SK-N-SH (cell line): ENCODE measurements around the gene ST3GAL2. TPM values are rescaled to one million over a fixed set of nuclear protein-coding genes. Genes with fewer than 3 reads are reported as not detected.

Experiments
- CTCF ChIA-PET: fragments of 300-600, 350-600 bp; formaldehyde crosslinking; extraction: SDS; loops from one replicate; lab custom pipeline; 2021; lab: Yijun Ruan, JAX
- POLR2A ChIA-PET: fragments of 350-600 bp; sonication (Branson Sonifier 250); formaldehyde crosslinking; extraction: SDS; loops from one replicate; lab custom pipeline; 2020; ENCODE audit warnings: antibody characterized with exemption, inconsistent platforms; lab: Yijun Ruan, JAX
- DNase-seq: peaks from one replicate; pipeline ENCODE4 v3.0.0; 2012
- H2AFZ ChIP-seq: fragments of 200-600 bp; sonication (generic); 2 replicates; pipeline ENCODE4 v1.8.1; 2016; ENCODE audit warnings: antibody characterized with exemption, mild to moderate bottlenecking, low read depth
- H3F3A ChIP-seq: fragments of 200-600 bp; sonication (generic); replicated peaks from 2 replicates; pipeline ENCODE3; 2016; ENCODE audit warnings: antibody characterized with exemption, mild to moderate bottlenecking; ENCODE audit not compliant: insufficient read depth
- H3K27ac ChIP-seq, 2 experiments: fragments of 200-500 bp in 1 of 2; fragments of 200-600 bp in 1 of 2; sonication (Bioruptor generic) in 1 of 2; sonication (generic), shearing (Covaris generic) in 1 of 2; 2 replicates each; pipeline versions ENCODE4 v1.5.1 to v1.6.1; 2014 to 2016; ENCODE audit warnings: low read depth in 2 of 2, inconsistent platforms in 1 of 2, low read length in 1 of 2, mild to moderate bottlenecking in 1 of 2, mixed read lengths in 1 of 2
- H3K27me3 ChIP-seq: fragments of 200-600 bp; sonication (generic), shearing (Covaris generic); 2 replicates; pipeline ENCODE4 v1.6.1; 2016; ENCODE audit warnings: mixed run types; ENCODE audit not compliant: insufficient read depth
- H3K36me3 ChIP-seq, 2 experiments: fragments of 200-500 bp in 1 of 2; fragments of 200-600 bp in 1 of 2; sonication (Bioruptor generic) in 1 of 2; sonication (generic) in 1 of 2; replicated peaks in 1 of 2; 2 replicates each; pipeline versions ENCODE3 to v1.5.1; 2014 to 2016; ENCODE audit warnings: low read length in 1 of 2, mild to moderate bottlenecking in 1 of 2; ENCODE audit not compliant: insufficient read depth in 2 of 2, control insufficient read depth in 1 of 2
- H3K4me1 ChIP-seq, 2 experiments: fragments of 200-500 bp in 1 of 2; fragments of 200-600 bp in 1 of 2; sonication (Bioruptor generic) in 1 of 2; sonication (generic), shearing (Covaris generic) in 1 of 2; 2 replicates each; pipeline versions ENCODE4 v1.5.1 to v1.6.1; 2014 to 2016; ENCODE audit warnings: low read depth in 1 of 2, low read length in 1 of 2, mixed run types in 1 of 2; ENCODE audit not compliant: insufficient read depth in 2 of 2, control insufficient read depth in 1 of 2
- H3K4me2 ChIP-seq: fragments of 200-600 bp; sonication (generic), shearing (Covaris generic); 2 replicates; pipeline ENCODE4 v1.6.1; 2017; ENCODE audit warnings: mixed run types
- H3K4me3 ChIP-seq, 2 experiments: fragments of 200-500 bp in 1 of 2; fragments of 200-600 bp in 1 of 2; sonication (Bioruptor generic) in 1 of 2; sonication (generic), shearing (Covaris generic) in 1 of 2; 2 replicates each; pipeline versions ENCODE4 v1.5.1 to v1.8.1; 2014 to 2016; ENCODE audit warnings: low read depth in 2 of 2, inconsistent platforms in 1 of 2, low read length in 1 of 2, mild to moderate bottlenecking in 1 of 2, mixed read lengths in 1 of 2, moderate library complexity in 1 of 2
- H3K79me2 ChIP-seq: fragments of 200-600 bp; sonication (generic); 2 replicates; pipeline ENCODE4 v1.8.1; 2017; ENCODE audit warnings: mild to moderate bottlenecking; ENCODE audit not compliant: insufficient read depth
- H3K9ac ChIP-seq: fragments of 200-600 bp; sonication (generic); 2 replicates; pipeline ENCODE4 v1.6.1; 2017; ENCODE audit warnings: mixed run types
- H3K9me2 ChIP-seq: fragments of 200-600 bp; sonication (generic); 2 replicates; pipeline ENCODE4 v1.6.1; 2017; ENCODE audit warnings: mixed run types
- H3K9me3 ChIP-seq: fragments of 200-600 bp; sonication (generic); 2 replicates; pipeline ENCODE4 v1.6.1; 2017; ENCODE audit warnings: mixed run types, mild to moderate bottlenecking, moderate library complexity
- H4K20me1 ChIP-seq: fragments of 200-600 bp; sonication (generic); 2 replicates; pipeline ENCODE4 v1.6.1; 2017; ENCODE audit warnings: mild to moderate bottlenecking, mixed run types; ENCODE audit not compliant: insufficient read depth
- CTCF ChIP-seq: fragments of 200-600 bp; sonication (generic); IDR thresholded peaks from 2 replicates; pipeline ENCODE4 v1.6.1; 2017; ENCODE audit warnings: antibody characterized with exemption, mild to moderate bottlenecking, moderate library complexity
- EP300 ChIP-seq, 2 experiments: IDR thresholded peaks; 2 replicates each; pipeline versions ENCODE4 v1.4.0 to v1.6.1; 2012; ENCODE audit warnings: borderline replicate concordance in 1 of 2, low read depth in 1 of 2, low read length in 1 of 2
- EZH2phosphoT487 ChIP-seq: fragments of 200-600 bp; sonication (generic); IDR thresholded peaks from 2 replicates; pipeline ENCODE4 v1.6.1; 2017; ENCODE audit warnings: low read depth, mixed run types, mild to moderate bottlenecking, antibody characterized with exemption, moderate library complexity, borderline replicate concordance
- FOSL2 ChIP-seq: IDR thresholded peaks from 2 replicates; pipeline ENCODE4 v1.4.0; 2012; ENCODE audit warnings: low read depth, mild to moderate bottlenecking, moderate library complexity, borderline replicate concordance
- FOXJ3 ChIP-seq: sonication (generic); formaldehyde crosslinking; IDR thresholded peaks from 2 replicates; pipeline ENCODE4 v1.5.1; 2020; ENCODE audit warnings: mild to moderate bottlenecking, missing genetic modification reagents
- FOXM1 ChIP-seq: IDR thresholded peaks from 2 replicates; pipeline ENCODE4 v1.4.0; 2012; ENCODE audit warnings: low read depth, mild to moderate bottlenecking
- MEF2A ChIP-seq: IDR thresholded peaks from 2 replicates; pipeline ENCODE4 v1.4.0; 2012; ENCODE audit warnings: low read depth, borderline replicate concordance
- MXI1 ChIP-seq: IDR thresholded peaks from 2 replicates; pipeline ENCODE4 v1.6.1; 2012; ENCODE audit warnings: mild to moderate bottlenecking, low read depth, low read length, improper control_type of control experiment
- NFIC ChIP-seq: IDR thresholded peaks from 2 replicates; pipeline ENCODE4 v1.4.0; 2012; ENCODE audit warnings: borderline replicate concordance
- NRF1 ChIP-seq: IDR thresholded peaks from 2 replicates; pipeline ENCODE4 v1.6.1; 2012; ENCODE audit warnings: low read depth, mild to moderate bottlenecking, low read length
- POLR2AphosphoS5 ChIP-seq: IDR thresholded peaks from 2 replicates; pipeline ENCODE4 v1.6.1; 2012; ENCODE audit warnings: low read depth, low read length
- RAD21 ChIP-seq: IDR thresholded peaks from 2 replicates; pipeline ENCODE4 v1.6.1; 2012; ENCODE audit warnings: mild to moderate bottlenecking, low read length
- SMC3 ChIP-seq: IDR thresholded peaks from 2 replicates; pipeline ENCODE4 v1.6.1; 2012; ENCODE audit warnings: low read depth, low read length, improper control_type of control experiment
- TCF12 ChIP-seq: IDR thresholded peaks from 2 replicates; pipeline ENCODE4 v1.4.0; 2012
- TEAD4 ChIP-seq: IDR thresholded peaks from 2 replicates; pipeline ENCODE4 v1.4.0; 2012; ENCODE audit warnings: mild to moderate bottlenecking, borderline replicate concordance; ENCODE audit not compliant: insufficient read depth
- USF1 ChIP-seq: IDR thresholded peaks from 2 replicates; pipeline ENCODE4 v1.4.0; 2012; ENCODE audit warnings: low read depth, borderline replicate concordance
- USF2 ChIP-seq: fragments of 150-350 bp; IDR thresholded peaks from 2 replicates; pipeline ENCODE4 v1.6.1; 2017; ENCODE audit warnings: antibody characterized with exemption, low read length, low read depth, borderline replicate concordance
- YY1 ChIP-seq: IDR thresholded peaks from 2 replicates; pipeline ENCODE4 v1.4.0; 2012; ENCODE audit warnings: low read depth, mild to moderate bottlenecking
- WGBS: methylation state at CpG from one replicate; pipeline ENCODE4 v1.1.6; 2017; ENCODE audit warnings: low lambda C conversion rate; 5-methylcytosine and 5-hydroxymethylcytosine counted together
- polyA plus RNA-seq, 3 experiments: library from polyadenylated mRNA; depleted of rRNA; stranded (reverse); fragments of >200 nt; gene quantifications; 2 replicates each; pipeline ENCODE4 v1.2.3, GENCODE V29; 2012

ST3GAL2 gene
- polyA plus RNA-seq, 1 of the 3 experiments (the other 2 are of a cell fraction), result 19.9 TPM

GRCh38 chr16:70398177-70398743 lies 40.6 kb downstream of the ST3GAL2 start:
- Histone ChIP-seq H4K20me1 (peaks cover 5% of the 10 kb centered on the region; the same call in 1 of the 2 replicates), H3K4me1 (peaks cover 0 to 15% of the 10 kb centered on the region in 2 experiments; a peak in 1 of 4 replicates), H3K4me3 (no peak overlapping the region), H3K4me2 (no peak overlapping the region), H3K27me3 (no peaks in the 10 kb centered on the region), H2AFZ (no peak overlapping the region), H3K36me3 (peaks cover 19% of the 10 kb centered on the region in 2 experiments), H3K79me2 (peaks cover 26% of the 10 kb centered on the region), H3K9me3 (no peaks in the 10 kb centered on the region), H3K27ac (no peak overlapping the region), H3K9me2 (no peaks in the 10 kb centered on the region), H3K9ac (no peak overlapping the region)
- CTCF ChIA-PET, result interaction anchor here (2.6 kb wide), 1 partner anchor 56 kb away, joined by 8 read pairs; the partner anchor contains the start of gene FCSK
- WGBS, result over 99% methylated on average over 18 of the region's 30 CpGs
- POLR2A ChIA-PET, result no interaction called here
- TF ChIP-seq POLR2AphosphoS5 (no peak), MXI1 (no peak), FOXM1 (no peak), NFIC (no peak), SMC3 (no peak), EZH2phosphoT487 (no peak), MEF2A (no peak), TEAD4 (no peak), YY1 (no peak), USF2 (no peak), FOXJ3 (CRISPR knock-in tag) (no peak), FOSL2 (no peak), RAD21 (no peak), NRF1 (no peak), EP300 (IDR thresholded peaks at IDR 0.05; ENCODE audit: borderline replicate concordance in 1 of 2, low read depth in 1 of 2, low read length in 1 of 2) (no peak), TCF12 (no peak), USF1 (no peak), CTCF (no peak)
- TF ChIP-seq, all 33 proteins: peak for 0
- no peaks in the 10 kb centered on the region for H3F3A ChIP-seq
- no peak for DNase-seq
